Left kidney (tissue), 2 donors: ENCODE data around the gene ASAP2. TPM values are rescaled to one million over a fixed set of nuclear protein-coding genes. Genes with fewer than 3 reads are reported as not detected.
"Not testable (repeated sequence)": the region's sequence is repeated elsewhere in the genome, so short reads cannot be mapped to it uniquely, and the experiment has no call there.

Experiments used
- DNase-seq: peaks from one replicate; pipeline ENCODE4 v3.0.0-alpha.2; 2013
- polyA plus RNA-seq: library from polyadenylated mRNA; unstranded; fragments of 120-200 nt; gene quantifications from one replicate; pipeline ENCODE4 v1.2.1, GENCODE V29; 2013; ENCODE audit not compliant: insufficient read length

The ASAP2 gene
- polyA plus RNA-seq, 1 donor, result 66.1 TPM

DNA sequence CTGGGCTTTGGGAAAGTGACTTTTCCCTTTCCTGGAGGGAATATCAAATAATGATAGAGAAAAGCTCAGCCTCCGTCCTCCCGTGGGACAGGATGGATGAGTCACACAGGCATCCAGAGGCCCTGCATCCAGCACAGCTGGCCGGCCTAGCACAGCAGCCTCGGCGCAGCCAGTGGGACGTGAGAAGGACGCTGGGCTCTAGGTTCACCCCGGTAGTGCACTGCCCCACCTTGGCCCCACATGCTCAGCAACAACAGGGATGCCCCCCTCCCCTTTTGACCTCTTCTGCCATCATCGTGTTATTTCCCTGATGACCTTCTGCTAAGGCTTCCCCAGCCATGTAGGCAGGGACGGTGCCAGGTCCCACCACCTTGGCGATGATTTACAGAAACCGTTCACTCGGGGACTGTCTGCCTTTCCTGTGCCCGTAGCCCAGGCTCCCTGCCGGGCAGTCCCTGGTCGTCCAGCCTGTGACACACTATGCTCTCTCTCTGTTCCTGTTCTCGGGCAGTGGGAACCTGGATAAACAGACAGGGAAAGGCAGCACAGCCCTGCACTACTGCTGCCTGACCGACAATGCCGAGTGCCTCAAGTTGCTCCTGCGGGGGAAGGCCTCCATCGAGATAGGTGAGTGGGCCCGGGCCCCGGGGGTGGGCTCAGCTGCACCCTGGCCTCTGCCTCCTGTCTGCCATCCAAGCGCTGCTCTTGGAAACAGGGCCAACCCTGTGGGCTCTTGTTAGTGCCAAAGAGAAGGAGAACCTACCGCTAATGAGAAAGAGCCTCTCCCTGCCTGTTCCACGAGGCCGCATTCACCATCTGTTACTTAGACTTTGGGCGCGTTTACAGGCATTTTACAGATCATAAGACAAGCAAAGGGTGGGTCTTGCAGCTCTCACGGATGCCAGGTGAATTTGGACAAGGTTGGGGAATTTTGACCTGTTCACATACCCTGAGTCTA, 172.1 kb downstream of the ASAP2 start:
- no peak for DNase-seq

DNA sequence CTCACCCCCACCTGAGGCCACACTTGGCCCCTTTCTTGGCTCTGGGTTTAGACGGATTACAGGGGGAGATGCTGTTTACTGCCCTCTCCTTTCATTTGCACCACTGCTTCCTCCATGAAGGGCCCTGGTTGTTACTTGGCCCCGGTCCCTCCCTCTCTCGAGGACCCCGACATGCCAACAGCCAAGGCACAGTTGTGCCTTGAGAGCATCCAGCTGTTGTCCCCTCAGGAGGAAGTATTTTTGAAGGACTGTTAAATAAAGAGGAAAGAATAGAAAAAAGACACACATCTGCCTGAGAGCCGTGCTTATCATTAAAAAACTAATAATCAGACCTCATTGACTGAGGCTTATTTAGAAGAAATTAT, 172.8 kb downstream of the ASAP2 start:
- no peak for DNase-seq

DNA sequence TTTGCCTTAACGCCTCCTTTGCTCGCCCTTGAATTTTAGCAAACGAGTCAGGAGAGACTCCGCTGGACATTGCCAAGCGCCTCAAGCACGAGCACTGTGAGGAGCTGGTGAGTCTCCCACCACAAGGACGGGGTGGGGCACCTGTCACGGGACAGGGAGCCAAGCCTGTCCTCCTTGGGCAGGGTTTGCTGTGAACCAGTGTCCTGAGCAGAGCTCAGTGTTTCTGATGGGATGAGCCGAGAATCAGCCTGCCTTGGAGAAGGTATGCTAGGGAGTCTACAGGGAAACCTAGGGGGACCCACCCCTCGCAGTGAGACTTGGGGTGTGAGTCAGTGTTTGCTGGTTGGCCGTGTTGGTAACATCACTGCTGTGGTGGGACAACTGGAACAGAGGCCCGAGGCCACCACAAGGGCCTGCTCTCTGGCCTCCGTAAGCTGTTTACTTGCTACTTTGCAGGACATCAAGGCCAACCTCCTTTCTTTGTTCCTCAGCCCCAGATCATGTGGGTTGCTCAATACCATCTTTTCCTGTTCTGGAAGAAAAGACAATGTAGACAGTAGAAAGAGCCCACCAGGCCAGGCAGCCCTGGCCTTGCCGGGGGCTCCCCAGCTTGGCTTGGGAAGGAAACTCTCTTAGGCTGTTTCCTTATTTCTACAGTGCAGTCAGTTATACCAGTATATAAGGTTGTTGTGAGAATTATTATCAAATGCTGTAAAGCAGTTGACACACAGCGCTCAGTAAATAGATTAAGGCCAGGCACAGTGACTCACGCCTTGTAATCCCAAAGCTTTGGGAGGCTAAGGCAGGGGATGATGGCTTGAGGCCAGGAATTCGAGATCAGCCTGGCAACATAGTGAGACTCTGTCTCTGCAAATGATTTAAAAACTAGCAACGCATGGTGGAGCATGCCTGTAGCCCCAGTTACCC, 174.4 kb downstream of the ASAP2 start:
- no peak for DNase-seq

DNA sequence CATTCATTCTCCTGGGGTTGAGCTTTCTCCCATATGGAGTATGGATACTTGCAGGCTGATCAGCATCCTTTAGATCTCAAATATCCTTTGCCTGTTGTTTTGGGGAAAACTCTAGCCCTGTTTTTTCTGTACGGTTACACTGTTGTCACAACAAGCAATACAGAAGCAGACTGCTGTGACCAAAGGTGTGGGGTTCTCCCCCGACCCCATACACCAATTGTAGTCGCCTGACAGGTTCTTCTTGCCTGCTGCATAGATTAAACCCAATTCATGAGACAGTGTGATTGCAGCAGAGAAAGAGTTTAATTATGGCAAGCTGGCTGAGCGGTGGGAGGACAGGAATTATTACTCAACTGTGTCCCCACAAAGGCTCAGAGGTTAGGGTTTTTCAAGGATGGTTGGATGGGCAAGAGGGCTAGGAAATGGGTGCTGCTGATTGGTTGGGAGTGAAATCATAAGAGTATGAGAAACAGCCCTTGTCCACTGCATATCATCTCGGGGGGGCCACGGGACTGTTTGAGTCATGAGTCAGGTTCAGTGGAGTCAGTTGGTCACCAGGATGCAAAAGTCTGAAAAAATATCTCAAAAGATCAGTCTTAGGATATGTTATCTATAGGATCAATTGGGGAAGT, 176.1 kb downstream of the ASAP2 start:
- no peak for DNase-seq

DNA sequence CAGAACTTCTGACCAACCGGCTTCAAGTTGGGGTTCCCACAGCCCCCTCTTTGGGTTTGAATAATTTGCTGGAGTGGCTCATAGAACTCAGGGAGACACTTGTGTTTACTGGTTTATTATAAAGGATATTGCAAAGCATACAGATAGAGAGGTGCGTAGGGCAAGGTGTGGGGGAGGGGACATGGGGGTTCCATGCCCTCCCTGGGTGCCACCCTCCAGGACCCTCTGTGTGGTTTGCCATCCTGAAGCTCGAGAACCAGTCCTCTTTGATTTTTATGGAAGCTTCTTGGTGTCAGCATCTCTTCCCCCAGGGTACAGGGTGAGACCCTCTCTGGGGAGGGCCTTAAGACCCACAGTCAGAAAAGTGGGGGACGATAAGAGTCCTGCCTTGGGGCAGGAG, 177.9 kb downstream of the ASAP2 start:
- DNase-seq, result no peak

DNA sequence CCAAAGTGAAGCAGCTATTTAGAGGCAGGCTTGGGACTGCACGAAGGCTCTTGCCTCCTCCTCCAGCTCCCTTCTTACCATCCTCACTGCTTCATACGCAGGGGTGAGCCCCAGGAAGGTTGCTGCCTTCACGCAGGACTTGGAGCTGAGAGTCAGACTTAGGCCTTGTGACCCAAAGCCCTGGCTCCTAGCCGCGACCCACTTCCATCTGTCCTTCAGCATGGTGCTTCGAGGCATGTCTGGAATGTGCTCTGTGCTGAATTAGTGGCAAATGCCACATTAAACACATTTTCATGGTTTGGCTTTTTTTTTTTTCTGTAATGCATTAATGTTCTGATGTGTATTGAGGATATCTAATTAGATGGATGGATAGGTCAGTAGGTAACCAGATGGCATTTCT, 179.2 kb downstream of the ASAP2 start:
- DNase-seq, result no peak

DNA sequence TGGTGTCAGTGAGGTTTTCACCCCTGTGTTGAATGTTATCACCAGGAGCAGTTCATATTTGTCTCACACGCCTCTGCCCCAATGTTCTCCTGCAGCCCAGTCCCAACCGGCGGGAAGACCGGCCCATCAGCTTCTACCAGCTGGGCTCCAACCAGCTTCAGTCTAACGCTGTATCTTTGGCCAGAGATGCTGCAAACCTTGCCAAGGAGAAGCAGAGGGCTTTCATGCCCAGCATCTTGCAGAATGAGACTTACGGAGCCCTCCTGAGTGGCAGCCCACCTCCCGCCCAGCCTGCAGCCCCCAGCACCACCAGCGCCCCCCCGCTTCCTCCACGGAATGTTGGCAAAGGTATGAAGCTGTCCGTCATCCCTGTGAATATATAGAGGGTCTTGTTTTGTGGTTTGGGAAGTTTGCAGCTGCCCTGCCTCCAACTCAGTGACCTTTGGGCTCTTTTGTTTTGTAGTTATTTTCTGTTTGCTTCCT, 181.6 kb downstream of the ASAP2 start:
- no peak for DNase-seq

GRCh38 chr2:9388950-9389911, 182.6 kb downstream of the ASAP2 start:
- no peak for DNase-seq

DNA sequence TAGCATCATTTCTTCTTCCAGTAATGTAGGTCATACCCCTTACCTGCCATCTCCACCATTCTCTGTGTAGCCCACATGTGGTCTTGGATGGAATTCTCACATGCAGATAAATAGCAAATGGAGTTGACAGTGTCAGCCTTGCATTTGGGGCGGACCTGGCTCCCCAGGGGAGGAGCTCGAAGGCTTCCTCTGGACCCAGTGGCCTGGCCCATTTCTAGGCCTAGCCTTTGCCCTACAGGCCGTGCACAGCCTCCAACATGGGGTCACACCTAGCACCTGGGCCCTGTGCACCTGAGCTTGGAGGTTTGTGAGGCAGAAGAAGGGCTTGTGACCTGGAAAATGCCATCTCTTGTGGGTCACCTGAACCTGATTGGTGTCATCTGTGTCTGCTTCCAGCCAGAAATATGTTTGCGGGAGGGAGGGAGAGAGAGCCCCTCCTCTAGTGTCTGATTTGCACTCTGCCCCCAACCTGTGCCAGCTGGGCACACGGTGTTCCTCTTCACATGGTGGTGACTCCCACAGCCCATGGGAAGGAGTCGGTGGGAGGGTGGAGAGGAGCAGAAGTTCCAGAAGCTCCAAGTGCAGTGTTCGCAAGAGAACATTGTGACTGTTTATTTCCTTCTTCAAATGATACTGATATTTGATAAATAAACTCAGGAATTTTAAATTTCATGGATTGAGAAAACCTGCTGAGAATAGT, 183.7 kb downstream of the ASAP2 start:
- no peak for DNase-seq

DNA sequence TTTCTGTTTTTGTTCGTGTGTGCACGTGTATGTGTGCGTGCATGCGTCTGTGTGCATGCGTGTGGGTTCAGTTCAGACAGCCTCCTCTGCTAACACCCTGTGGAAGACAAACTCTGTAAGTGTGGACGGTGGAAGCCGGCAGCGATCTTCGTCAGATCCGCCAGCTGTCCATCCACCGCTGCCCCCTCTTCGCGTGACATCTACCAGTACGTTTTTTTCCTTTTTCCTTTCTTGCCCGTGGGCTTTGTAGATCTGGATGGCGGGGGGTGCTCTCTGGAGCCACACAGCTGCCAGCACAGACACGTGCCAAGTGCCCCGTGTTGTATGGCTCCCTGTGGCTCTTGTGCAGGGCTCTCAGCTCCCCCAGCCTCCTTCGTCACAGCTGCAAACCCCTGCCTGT, 184.4 kb downstream of the ASAP2 start:
- DNase-seq, result no peak

DNA sequence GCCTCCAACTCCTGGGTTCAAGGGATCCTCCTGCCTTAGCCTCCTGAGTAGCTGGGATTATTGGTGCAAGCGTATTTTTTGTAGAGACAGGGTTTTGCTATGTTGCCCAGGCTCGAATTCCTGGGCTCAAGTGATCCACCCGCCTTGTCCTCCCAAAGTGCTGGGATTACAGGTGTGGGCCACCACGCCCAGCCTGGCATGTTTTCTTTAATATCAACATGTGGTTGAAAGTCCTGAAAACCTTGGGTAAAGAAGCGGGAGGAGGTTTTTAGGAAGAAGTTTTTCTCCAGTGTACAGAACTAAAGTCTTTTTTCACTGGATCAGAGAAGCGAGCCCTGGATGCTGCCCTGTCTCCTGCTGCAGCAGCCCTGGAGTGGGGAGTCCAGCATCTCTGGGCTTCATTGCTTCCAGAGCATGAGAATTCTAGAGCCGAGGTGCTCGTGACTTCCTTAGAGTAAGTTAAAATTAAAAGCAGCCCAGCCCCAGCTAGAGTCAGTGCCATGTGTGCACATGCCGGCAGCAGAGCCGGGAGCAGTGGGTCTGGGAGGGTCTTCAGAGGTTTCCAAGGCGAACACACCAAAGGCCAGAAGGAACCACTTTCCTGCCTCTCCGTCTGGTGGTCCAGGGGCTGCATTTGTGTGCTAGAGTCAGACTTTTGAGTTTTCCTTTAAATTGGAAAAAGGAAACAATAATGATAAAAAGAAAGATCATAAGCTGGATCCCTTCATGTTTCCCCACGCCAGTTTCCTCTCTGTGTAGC, 185.5 kb downstream of the ASAP2 start:
- no peak for DNase-seq

GRCh38 chr2:9392898-9393765, 186.5 kb downstream of the ASAP2 start:
- peak; percentile 24 for DNase-seq

DNA sequence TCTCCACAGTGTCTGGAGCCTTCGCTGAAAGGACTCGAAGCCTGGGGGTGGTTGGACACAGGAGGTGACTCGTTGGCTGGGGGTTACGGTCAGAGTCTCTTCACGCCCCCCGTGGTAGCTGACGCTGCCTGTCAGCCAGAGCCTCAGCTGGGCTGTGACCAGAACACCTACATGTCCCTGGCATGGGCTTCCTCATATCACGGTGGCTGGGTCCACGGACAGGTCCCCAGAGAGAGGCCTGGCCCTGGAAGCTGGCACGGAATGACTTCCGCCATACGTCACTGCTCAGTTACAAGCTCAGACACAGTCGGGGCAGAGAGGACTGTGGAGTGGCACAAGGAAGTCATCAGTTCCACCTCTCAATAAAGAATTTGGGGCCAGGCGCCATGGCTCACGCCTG, 188.2 kb downstream of the ASAP2 start:
- no peak for DNase-seq

DNA sequence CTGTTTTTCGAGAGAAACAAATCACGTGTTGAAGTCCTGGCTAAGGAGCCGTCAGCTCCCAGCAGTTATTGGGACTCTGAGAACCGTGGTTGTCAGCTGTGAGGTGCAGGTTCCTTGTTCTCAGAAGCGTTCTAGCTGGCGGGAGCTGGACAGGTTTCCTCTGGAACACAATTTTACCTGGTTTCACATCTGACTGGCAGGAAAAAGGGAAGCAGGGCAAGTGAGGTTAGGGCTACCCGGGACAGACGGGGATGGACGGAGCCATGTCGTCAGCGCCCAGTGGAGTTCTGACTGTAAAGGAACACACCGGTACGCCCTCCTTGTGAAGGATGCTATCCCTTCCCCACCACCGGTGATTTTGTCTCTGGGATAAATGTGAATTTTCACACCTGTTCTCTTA, 190.6 kb downstream of the ASAP2 start:
- no peak for DNase-seq

DNA sequence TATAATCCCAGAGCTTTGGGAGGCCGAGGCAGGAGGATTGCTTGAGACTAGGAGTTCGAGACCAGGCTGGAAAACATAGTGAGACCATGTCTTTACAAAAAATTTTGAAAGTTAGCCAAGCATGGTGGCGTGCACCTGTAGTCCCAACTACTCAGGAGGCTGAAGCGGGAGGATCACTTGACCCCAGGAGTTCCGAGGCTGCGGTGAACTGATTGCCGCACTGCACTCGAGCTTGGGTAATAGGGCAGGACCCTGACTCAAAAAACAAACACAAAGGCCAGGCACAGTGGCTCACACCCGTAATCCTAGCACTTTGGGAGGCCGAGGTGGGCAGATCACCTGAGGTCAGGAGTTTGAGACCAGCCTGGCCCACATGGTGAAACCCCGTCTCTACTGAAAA, 191.6 kb downstream of the ASAP2 start:
- not testable (repeated sequence) for DNase-seq

DNA sequence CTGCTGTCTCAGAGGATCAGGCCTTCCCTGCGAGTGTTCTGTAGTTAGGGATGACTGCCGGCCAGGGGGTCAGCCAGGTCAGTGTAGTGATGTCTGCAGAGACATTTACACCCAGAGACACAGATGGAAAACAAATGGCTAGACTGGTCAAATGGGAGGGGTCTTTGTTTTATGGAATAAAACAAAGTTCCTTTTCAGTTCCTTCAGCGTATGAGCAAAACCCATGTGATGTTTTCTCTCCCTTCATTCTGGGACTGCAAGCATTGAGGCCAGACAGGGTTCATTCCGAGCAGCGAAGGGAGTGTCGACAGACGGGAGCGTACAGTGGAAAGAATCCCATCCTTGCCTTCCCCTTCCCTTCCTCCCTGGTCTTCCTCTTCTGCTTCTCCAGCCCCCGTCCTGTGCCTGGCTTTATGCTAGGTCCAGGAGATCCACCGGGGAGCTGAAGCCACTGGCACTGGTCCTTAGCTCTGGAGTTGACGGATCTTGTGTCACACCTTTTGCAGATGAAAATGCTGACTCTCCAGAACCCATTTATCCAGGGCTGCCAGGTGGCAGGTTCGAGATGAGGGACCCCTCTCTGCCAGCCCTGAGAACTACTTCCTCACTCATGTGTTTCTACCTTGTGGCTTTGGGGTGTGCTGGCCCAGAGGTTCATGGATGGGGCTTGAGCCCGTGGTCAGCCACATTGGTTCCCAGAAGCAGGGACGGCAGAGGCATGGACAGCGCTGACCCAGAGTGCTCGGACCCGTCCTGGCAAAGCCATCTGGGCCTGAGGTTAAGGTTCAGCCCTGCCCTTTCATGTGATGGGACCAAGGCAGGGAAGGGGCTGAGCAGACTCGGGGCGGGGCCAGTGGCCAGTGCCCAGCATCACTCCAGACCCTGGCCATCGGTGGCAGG, 192.5 kb downstream of the ASAP2 start:
- peak; percentile 50 for DNase-seq

GRCh38 chr2:9400268-9401058, 193.9 kb downstream of the ASAP2 start:
- DNase-seq, result no peak
